IPS DF 4.7 (cell line): ENCODE data around the gene DDTL.

Experiments used
- DNase-seq: peaks from one replicate; pipeline ENCODE4 v3.0.0-alpha.2; 2013; ENCODE audit warnings: low spot score; ENCODE audit errors: extremely low read depth

Gene DDTL

DNA sequence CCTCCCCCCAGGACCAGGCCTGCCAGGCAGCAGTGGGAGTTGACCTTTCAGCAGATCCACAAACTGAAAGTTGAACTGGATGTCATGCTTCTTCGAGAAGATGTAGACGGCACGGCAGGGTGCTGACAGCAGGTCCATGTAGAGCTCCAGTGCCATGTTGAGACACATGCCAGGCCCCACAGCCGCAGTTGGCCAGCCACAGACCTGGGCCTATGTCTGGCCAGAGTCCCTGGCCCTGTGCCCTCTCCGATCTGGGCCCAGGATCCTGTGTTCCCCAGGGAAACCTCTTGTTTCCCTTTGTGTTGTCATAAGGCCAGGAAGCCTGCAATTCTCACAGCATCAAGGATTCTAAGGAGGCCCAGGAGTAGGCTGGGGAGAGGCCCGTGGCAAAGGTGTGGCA, 38.5 kb downstream of the DDTL start, which contains the start of gene GSTT4:
Gene GSTT4, minus strand, starts transcription at position 253 of the 400 bp plus-strand sequence. Its CDS starts 97 bp downstream, at position 156.
- no peak for DNase-seq

GRCh38 chr22:24006207-24006913, 39.7 kb downstream of the DDTL start:
- no peak for DNase-seq

GRCh38 chr22:24006914-24007214, 40.2 kb downstream of the DDTL start:
- DNase-seq = no peak

- DNase-seq = no peak
Observed at GRCh38 chr22:24007253-24008021, 40.7 kb downstream of the DDTL start.

DNA sequence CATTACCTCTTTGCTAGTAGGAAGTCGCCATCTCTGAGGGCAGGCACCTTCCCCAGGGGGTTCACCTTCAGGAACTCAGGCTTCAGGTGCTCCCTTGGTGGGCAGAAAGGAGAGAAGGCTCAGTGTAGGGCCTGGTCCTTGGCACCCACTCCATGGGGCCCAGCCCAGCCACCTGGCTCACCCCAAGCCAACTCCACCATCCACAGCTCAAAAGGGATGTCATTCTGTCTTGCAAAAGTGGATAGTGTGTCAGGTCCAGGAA, 41.3 kb downstream of the DDTL start:
- DNase-seq = no peak

GRCh38 chr22:24008381-24009226, 41.9 kb downstream of the DDTL start:
- DNase-seq = no peak

DNA sequence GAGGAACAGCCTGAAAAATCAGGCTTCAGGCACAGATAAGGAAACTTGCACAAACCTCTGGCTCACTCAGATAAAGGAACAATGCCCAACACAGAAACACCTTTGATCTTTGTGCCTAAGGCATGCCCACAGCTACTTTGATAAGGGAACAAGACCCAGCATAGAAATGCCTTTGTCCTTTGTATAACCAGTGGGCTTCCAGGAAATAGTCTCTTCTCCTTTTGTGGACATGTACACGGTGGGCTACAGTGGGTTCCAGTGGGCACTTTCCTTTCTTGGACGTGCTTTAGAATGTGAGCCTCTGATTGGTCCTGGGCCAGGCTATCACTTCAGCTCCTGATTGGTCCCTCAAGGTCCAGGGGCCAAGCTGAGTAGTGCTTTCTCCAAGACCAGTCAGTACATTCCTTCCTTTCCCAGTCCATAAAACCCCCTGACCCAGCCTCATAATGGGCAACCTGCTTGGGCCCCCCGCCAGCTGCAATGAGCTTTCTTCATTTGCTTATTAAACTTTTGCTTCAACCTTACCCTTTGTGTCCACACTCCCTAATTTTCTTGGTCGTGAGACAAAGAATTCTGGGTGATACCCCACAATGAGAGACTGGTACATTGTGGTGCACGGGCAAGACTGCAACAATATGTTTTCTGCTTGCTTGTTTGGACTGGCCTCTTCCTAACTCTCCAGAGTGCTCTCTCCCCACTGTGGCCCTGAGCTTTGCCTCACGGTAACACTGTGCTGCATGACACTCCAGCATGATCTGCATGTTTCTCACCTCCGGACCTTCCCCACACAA, 42.7 kb downstream of the DDTL start:
- no peak for DNase-seq

DNA sequence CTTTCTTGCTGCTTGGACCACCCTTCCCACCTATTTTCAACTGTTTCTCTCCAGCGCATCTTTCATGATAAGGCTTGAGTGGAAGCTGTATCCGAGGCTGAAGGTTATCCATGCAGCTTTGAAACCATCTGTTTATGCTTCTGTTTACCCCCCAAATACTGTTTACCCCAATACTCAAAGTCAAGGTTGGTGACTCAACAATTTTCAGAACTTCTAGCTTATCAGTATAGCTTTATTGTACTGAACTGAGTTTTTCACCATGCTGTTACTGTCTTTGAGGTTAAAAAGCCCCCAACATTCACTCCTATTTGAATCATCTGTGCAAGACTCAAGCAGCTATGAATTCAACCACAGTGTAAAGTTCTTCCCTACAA, 43.3 kb downstream of the DDTL start:
- no peak for DNase-seq

DNA sequence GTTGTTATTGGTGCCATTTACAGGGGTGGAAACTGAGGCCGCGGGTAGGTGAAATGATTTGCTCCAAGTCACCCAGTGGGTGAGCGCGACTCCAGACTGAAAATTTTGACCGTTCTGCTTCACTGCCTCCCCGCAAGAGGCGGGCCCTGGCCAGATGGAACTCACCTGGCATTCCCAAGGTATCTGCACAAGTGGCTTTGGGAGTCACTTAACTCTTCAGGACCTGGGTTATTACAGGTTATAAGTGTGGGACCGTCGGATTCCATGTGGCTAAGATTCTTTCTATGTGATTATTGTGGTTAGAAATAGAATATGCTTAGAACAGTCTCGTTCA, 45.0 kb downstream of the DDTL start:
- DNase-seq = no peak

GRCh38 chr22:24016156-24016555, 49.5 kb downstream of the DDTL start:
- DNase-seq = no peak

DNA sequence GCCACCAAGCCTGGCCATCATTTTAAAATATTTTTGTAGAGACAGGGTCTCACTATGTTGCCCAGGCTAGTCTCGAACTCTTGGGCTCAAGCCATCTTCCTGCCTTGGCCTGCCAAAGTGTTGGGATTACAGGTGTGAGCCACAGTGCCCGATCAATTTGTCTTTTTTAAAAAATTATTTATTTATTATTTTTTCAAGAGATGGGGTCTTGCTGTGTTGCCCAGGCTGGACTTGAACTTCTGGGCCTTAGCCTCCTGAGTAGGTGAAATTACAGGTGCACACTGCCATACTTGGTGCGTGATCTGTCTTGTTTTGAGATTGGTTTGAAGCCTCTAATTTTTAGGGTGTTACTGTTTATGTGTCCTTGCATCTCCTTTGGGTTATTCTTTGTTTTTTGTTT, 54.6 kb downstream of the DDTL start:
- no peak for DNase-seq
